LNCAP (cell line): ENCODE results near the gene GLT8D1.

Experiments
- TF ChIP-seq, protein P1 (sequence below): fragments of 450-650 bp; IDR thresholded peaks from 2 replicates; pipeline ENCODE4 v1.5.1; 2017; ENCODE audit warnings: mild to moderate bottlenecking

GLT8D1 gene

DNA sequence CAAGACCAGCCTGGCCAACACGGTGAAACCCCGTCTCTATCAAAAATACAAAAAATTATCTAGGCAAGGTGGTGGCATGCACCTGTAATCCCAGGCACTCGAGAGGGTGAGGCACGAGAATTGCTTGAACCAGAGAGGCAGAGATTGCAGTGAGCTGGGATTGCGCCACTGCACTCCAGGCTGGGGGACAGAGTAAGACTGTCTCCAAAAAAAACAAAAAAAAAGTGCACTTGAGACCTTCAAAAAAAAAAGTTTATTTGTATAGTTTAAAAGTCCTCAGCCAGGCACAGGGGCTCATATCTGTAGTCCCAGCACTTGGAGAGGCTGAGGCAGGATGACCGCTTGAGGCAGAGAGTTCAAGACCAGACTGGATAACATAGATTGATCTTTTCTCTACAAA lies 22.0 kb downstream of the GLT8D1 start:
- TF ChIP-seq, protein P1, sequence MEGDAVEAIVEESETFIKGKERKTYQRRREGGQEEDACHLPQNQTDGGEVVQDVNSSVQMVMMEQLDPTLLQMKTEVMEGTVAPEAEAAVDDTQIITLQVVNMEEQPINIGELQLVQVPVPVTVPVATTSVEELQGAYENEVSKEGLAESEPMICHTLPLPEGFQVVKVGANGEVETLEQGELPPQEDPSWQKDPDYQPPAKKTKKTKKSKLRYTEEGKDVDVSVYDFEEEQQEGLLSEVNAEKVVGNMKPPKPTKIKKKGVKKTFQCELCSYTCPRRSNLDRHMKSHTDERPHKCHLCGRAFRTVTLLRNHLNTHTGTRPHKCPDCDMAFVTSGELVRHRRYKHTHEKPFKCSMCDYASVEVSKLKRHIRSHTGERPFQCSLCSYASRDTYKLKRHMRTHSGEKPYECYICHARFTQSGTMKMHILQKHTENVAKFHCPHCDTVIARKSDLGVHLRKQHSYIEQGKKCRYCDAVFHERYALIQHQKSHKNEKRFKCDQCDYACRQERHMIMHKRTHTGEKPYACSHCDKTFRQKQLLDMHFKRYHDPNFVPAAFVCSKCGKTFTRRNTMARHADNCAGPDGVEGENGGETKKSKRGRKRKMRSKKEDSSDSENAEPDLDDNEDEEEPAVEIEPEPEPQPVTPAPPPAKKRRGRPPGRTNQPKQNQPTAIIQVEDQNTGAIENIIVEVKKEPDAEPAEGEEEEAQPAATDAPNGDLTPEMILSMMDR, result no peak

DNA sequence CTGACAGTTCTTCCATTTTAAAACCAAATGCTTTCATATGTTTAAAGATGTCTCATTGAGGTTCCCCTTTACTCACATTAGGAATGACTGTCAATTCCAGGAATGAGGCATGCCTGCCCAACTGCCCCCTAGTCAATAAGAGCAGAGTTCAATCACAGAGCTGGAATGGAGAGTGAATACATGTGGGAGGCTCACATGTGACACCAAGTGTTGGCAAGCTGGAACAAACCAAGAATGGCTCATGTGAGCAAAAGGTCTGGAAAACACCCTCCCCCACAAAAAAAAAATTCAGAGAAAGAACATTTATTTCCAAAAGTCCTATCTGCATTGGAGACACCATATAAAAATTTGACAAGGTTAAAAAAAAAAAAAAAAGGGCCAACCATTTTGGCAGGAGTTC lies 23.6 kb downstream of the GLT8D1 start:
- TF ChIP-seq, protein P1, result peak; percentile 30; the same call in 1 of the 2 replicates

DNA sequence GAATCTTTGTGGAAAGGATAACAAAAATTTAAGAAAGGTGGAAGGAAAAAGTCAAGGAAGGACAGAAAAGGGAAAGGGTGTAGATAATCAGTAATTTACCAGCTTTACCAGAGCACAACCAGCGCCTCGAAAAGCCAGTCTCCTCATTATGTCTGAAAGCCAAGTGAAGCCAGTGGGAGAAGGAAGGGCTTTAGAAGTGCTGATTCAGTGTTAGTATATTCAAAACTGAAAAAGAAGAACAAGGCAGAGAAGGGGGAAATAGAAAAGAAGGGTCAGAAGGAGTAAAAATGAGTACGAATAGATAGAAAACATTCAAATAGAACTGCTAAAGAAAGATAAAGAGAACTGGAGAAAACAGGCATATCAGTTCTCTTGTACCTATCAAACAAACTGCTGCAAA lies 24.0 kb downstream of the GLT8D1 start:
- TF ChIP-seq, protein P1, result no peak

DNA sequence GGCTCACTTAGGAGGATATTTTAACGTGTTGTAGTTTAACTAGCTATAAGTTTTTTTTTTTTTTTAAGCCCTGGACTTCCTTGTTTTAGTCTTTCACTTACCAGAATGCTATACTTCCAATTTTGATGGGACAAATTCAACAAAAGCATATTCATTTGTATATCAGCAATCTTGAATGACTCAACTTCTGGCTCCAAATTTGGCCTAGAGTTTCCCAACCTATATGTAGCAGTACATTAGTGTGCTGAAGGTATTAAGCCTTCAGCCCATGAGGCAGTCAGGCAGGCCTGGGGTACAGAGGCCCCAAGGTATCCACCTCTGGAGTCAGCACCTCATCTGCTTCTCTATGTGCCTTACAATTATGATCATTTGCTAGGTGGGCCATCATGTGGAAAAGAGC lies 25.8 kb downstream of the GLT8D1 start:
- TF ChIP-seq, protein P1, result no peak

DNA sequence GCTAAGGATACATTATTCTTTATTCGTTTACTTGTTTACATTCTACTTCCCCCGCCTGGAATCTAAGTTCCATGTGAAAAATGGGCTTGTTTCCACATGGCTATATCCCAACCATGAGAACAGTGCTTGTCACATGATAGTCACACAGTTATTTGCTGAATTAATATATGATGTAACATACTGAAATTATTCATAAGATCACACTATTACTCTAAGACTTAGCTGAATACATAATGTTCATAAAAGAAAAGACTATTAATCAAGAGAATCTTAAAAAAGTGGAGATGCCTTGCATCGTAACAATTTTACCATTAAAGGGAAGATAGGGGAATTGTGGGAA lies 26.4 kb downstream of the GLT8D1 start:
- TF ChIP-seq, protein P1, result no peak

DNA sequence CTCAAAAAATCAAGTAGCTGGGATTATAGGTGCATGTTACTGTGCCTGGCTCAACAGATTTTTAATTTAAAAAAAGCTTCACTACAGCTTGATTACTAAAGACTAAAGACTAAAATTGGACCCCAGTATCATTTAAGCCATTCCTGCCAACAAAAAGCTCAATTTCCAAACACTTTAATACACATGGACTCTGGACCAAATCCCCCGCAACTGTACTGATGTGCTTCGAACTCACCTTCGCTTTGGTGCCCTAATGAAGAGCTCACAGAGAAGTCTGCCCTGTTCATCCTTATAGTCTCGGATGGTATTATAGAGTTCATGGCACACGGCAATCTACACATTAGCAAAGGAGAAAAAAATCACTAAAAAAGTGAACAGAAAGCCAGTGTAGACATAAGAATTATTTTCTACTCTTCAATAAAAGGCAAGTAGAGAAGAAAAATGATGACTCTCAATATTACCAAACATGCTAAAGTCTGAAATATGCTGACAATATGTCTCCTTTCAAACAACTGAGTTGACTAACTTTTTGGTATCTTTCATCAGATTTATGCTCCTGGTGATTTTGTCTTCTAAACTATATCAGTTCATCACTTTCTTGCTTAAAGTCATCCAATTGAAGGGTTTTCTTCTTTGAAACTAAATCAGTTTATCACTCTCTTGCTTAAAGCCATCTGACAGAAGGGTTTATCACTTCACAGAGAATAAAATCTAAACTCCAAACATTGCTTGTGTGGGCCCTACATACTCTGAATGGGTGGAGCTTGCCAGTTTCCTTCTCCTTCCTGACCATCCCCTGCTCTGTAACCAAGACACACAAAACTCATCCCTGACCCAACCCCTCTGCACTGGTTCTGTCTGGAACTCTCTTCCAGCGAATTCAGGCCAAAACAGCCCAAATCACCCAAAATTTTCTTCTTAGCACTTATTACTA lies 27.1 kb downstream of the GLT8D1 start:
- TF ChIP-seq, protein P1, result no peak

DNA sequence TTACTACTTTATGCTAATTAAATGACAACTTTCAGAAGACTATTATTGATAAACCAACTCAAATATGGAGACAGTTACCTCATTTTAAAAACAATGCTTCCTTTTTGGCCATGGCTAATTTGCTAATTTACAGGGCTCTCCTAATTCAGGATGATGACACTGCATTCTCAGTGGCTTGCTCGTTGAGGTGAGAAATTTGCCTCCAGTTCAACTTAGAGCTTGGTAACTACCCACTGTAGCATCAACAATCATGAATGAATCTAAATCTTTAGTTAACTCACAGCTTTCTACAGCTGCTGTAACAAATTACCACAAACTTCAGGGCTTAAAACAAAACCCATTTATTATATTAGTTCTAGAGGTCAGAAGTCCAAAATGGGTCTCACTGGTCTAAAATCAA lies 33.9 kb downstream of the GLT8D1 start:
- TF ChIP-seq, protein P1, result no peak
